DMS53 (cell line): ENCODE data around the gene ZNF117.
"Not testable (repeated sequence)": the region's sequence is repeated elsewhere in the genome, so short reads cannot be mapped to it uniquely, and the experiment has no call there.

Experiments used
- DNase-seq: peaks from one replicate; lab custom pipeline; 2025; lab: John Stamatoyannopoulos, UW

Gene ZNF117

GRCh38 chr7:64997164-64997908, 6.5 kb upstream of the ZNF117 start:
- no peak for DNase-seq

GRCh38 chr7:64996305-64996704, 5.5 kb upstream of the ZNF117 start:
- DNase-seq = no peak

- DNase-seq = no peak
Observed at GRCh38 chr7:64993901-64994300, 3.1 kb upstream of the ZNF117 start.

- no peak for DNase-seq
Observed at GRCh38 chr7:64992971-64993370, 2.1 kb upstream of the ZNF117 start.

GRCh38 chr7:64990216-64990615, 620 bp downstream of the ZNF117 start:
- DNase-seq = peak; percentile 12

DNA sequence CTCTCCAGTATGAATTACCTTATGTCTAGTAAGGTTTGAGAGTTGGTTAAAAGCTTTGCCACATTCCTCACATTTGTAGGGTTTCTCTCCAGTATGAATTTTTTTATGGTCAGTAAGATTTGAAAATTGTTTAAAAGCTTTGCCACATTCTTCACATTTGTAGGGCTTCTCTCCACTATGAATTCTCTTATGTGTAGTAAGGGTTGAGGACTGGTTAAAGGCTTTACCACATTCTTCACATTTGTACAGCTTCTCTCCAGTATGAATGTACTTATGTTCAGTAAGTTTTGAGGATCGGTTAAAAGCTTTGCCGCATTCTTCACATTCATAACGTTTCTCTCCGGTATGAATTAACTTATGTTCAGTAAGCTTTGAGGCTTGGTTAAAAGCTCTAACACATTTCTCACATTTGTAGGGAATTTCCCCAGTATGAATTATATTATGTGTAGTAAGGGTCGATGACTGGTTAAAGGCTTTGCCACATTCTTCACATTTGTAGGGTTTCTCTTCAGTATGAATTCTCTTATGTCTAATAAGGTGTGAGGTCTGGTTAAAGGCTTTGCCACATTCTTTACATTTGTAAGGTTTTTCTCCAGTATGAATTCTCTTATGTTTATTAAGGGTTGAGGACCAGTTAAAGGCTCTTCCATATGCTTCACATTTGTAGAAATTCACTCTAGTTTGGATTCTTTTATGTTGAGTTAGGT, 12.2 kb downstream of the ZNF117 start:
- DNase-seq = no peak

- DNase-seq = no peak
Observed at GRCh38 chr7:64965594-64965993, 25.2 kb downstream of the ZNF117 start.

DNA sequence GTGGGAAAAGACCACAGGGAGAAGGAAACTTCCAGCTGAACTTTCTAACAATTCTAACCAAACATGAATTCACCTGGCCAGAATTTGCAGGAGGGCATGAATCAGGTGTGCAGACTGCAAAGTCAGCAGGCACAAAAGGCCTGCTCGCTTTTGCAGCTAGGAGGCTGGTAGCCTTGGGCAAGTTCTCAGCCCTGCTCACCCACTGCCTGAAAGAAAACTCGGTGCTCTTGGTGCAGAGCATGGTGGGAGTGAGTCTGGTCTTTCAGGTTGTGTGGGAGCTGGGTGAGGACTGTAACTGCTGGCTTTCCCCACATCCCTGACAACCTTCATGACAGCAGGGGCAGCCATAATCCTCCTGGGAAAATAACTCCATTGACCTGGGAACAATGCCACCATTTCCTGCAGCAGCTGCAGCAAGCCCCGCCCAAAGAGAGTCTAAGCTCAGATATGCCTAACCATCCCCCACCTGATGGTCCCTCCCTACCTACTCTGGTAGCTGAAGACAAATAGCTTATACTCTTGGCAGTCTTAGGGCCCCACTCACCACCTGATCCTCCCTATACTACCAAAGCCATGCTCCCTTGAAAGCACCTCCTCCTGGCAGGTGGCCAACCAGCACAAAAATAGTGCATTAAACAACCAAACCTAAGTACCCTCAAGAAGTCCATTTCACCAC, 31.6 kb downstream of the ZNF117 start:
- peak; percentile 96 for DNase-seq

DNA sequence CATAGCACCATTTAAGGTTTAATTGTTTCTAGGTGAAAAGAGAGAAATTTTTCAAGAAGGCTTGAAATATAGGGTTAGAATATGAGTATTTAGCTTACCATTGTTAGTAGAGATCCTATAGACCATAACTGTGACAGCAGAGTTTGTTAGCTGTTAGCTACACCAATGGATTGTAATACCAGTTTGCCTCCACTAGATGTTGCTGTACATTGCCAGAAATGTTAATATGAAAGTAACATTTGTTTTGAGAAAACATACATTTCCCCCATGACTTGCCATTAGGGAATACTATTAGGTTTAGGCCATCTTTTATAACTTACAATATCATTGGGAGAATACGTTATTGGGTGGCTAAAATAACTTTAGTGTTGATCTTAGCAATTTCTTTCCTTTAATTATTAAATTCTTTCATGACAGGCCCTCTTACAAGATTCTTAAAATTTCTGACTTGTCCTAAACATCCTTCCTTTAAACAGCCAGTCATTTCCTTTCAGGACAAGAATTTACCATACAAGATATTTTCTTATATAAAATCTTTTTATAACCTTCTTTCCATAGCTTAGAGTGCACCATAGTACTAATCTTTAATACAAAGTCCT, 39.5 kb downstream of the ZNF117 start:
- DNase-seq = peak; percentile 85

GRCh38 chr7:64950673-64951072, 40.2 kb downstream of the ZNF117 start:
- DNase-seq = not testable (repeated sequence)

DNA sequence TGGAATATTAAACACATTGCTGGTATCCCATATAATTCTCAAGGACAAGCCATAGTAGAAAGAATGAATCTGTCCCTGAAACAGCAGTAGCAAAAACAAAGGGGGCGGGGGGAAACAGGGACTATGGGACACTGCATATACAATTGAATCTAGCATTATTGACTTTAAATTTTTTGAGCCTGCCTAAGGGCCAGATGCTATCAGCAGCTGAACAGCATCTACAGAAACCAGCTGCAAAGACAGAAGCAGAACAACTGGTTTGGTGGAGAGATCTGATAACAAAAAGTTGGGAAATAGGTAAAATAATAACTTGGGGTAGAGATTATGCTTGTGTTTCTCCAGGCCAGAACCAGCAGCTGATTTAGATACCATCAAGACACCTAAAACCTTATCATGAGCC, 42.1 kb downstream of the ZNF117 start:
- DNase-seq = not testable (repeated sequence)

GRCh38 chr7:64947252-64948000, 43.4 kb downstream of the ZNF117 start:
- peak; percentile 71 for DNase-seq

GRCh38 chr7:64946772-64947171, 44.1 kb downstream of the ZNF117 start:
- peak; percentile 81 for DNase-seq

GRCh38 chr7:64945503-64946175, 45.2 kb downstream of the ZNF117 start:
- DNase-seq = no peak

DNA sequence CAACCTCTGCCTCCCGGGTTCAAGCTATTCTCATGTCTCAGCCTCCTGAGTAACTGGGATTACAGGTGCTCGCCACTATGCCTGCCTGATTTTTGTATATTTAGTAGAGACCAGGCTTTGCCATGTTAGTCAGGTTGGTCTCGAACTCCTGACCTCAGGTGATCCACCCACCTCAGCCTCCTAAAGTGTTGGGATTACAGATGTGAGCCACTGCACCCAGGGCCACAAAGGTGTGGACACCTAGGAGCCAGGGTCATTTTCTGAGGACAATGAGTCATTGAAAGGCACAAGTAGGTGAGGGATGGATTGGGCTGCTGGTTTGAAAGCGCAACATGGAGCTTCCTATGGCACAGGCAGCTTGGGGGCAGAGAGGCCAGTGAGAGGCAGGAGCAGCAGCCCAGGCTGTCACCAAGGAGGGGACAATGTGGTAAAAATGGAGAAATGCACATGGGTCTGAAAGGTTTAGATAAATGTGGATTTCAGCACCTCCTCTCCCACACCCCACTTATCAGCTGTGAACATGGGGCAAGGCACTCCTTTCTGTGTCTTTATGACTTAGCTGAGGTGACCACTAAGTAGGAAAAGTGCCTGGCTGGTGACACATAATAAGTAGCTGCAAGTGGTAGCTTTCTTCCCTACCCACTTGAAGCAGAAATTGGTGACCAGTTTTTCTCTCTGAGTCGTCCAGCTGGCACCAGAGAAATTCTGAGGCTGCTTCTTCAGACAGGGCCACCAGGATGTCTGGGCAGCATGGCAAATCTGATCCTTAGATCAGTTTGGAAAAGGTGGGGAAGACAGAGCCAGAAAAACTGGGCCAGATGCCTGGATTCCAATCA, 46.0 kb downstream of the ZNF117 start:
- DNase-seq = peak; percentile 10

- not testable (repeated sequence) for DNase-seq
Observed at GRCh38 chr7:64940021-64940420, 50.8 kb downstream of the ZNF117 start.

DNA sequence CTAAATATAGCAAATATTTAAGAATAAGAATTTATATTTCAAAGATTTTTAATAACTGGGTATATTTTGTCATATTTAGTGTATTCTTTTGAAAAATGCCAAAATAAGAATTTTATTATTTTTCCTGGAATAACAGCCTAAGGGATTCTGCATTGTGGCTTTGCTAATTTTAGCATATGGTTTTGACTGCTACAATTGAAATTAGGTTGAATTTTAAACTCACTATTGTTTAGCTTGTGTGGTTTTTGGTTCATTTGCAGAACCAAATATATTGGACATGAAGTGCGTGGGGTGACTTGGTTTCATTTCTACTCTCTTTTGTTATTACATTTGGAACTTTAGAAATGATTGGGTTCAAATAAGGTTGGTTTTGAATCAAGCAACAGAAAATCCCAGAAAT, 52.3 kb downstream of the ZNF117 start:
- no peak for DNase-seq

GRCh38 chr7:64934478-64934877, 56.4 kb downstream of the ZNF117 start:
- no peak for DNase-seq

GRCh38 chr7:64928252-64929187, 62.3 kb downstream of the ZNF117 start:
- DNase-seq = not testable (repeated sequence)
